Dermis microvascular lymphatic vessel endothelial cell (primary cell): ENCODE measurements around the gene LUZP4. TPM values are rescaled to one million over a fixed set of nuclear protein-coding genes. Genes with fewer than 3 reads are reported as not detected.
"Not testable (repeated sequence)": the region's sequence is repeated elsewhere in the genome, so short reads cannot be mapped to it uniquely, and the experiment has no call there.

Source experiments
- DNase-seq, 2 donors: peaks; one replicate each; pipeline versions ENCODE4 v3.0.0 to v3.0.0-alpha.2; 2010; ENCODE audit warnings: low read depth in 2 of 2
- total RNA-seq: library from RNA; depleted of rRNA; stranded (reverse); fragments of >200 nt; gene quantifications from 2 replicates; pipeline ENCODE4 v1.2.1, GENCODE V29; 2014

The LUZP4 gene
- not detected in 2 replicates for total RNA-seq

GRCh38 chrX:115289465-115289864 lies at the start of gene LUZP4:
TSS of gene LUZP4 (plus strand) at chrX:115289715. CDS start at chrX:115289760, 45 bp downstream.
- no peak for DNase-seq

DNA sequence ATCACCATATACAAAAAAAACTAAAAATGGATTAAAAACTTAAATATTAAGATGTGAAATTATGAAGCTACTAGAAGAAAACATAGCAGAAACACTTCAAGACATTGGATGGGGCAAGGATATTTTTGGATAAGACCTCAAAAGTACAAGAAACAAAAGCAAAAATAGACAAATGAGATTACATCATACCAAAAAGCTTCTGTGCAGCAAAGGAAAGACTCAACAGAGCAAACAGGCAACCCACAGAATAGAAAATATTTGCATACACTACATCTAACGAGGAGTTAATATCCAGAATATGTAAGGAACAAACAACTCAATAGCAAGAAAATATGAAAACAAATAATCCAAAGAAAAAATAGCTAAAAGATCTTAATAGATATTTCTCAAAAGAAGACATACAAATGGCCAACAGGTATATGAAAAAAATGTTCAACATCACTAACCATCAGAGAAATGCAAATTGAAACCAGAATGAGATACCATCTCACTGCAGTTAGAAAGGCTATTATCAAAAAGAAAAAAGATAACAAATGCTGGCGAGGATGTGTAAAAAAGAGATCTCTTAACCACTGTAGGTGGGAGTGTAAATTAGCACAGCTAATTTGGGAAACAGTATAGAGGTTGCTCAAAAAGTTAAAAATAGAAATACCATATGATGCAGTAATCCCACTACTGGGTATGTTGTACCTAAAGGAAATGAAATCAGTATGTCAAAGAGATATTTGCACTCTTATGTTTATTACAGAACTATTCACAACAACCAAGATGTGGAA lies 37.9 kb upstream of the LUZP4 start:
- DNase-seq: no peak

DNA sequence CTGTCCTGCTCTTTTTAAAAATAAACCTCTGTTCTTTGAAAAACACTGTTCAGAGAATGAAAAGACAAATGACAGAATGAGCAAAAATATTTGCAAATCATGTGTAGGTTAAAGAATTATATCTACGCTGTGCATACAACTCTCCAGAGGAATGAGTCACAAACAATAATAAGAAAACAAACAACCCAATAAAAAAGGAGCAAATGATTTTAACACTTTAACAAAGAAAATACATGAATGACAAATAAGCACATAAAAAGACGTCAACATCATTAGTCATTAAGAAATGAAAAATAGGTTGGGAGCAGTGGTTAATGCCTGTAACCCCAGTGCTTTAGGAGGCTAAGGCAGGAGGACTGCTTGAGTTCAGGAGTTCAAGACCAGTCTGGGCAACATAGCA lies 34.5 kb upstream of the LUZP4 start:
- DNase-seq: no peak

DNA sequence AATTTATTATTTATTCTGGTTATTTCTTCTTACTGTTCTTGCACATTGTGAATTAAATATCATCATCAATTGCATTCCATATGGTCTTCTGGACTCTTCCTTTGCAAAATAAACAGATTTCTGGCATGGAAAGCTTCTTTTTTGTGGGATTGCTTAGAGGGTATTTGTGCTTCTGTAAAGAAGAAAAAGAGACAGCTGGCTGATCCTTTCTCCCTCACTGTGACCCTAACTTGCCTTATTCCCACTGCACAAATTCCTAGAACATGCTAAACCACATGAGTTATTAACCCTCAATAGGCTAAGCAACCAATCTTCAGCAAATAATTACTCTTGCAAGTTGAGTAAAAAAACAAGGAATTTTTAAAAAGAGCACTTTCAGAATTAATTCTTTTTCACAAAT lies 31.8 kb upstream of the LUZP4 start:
- DNase-seq: no peak

- no peak for DNase-seq
These were observed 30.2 kb upstream of the LUZP4 start for GRCh38 chrX:115259238-115259875.

DNA sequence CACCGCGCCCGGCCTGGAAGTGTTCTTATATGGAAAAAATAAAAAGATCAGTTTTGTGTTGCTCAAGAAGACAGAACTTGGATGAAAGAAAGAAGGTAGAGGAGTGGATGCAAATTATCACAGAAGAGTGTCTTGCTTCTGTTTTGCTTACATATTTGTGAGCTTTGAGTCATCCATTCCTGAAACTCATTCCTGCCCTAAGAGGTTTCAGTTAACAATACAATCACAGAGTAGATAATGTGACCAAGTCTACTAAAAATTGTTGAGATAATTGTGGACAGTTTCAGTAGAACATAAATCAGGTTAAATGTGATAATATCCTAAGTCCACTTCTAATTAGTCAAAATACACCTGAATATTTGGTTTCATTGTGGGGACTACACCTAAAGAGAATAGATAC lies 29.2 kb upstream of the LUZP4 start:
- no peak for DNase-seq

DNA sequence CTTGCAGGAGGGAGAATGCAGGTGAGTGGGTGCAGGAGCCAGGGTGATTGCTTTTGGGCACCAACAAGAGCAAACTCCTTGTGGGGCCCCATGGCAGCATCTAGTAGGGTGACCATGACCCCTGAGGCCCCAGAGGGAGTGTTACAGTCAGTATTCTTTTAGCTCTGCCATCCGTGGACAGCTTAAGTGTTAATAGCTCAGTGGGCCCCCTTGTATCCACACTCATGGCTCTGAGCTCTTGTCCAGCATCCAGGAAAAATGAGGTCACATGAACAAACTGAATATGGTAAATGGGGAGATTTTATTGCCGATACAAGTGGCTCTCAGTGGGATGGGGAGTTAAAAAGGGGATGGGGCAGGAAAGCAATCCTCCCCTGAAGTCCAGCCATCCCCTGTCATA lies 28.4 kb upstream of the LUZP4 start:
- no peak for DNase-seq

DNA sequence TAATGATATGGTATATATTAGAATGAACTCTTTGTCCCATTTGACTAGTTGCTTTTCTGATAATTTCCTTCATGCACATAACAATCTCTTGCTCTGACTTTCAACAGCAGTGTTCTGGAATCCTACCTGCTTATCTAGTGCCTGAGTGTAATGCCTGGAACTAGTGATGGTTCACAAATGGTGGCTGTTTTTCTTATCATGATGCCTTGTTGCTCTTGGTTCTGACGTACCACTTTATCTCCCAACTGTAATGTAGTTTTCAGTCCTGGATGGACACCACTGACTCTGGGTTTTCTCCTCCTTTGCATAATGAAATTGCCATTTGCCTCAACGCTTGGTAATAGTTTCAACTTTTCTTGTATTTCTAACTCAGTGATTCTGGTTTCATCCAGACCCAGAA lies 25.5 kb upstream of the LUZP4 start:
- DNase-seq: no peak

DNA sequence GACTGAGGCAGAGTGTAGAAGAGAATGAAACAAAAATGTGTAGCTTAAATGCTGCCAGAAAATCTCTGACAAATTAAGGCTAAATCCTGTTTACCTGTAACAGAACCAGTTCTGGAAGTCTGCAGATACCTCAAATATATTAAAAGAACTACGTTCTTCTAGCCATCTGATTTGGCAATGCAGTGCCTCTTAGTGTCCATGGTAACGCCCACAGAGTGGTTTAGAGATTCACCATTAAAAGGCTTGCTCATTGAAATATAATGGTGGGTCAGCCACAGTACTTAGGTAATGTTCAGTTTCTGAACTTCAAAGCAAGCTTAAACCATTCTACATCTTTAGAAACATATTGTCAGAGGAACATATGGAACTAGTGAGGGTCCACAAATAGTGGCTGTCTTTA lies 23.2 kb upstream of the LUZP4 start:
- no peak for DNase-seq

DNA sequence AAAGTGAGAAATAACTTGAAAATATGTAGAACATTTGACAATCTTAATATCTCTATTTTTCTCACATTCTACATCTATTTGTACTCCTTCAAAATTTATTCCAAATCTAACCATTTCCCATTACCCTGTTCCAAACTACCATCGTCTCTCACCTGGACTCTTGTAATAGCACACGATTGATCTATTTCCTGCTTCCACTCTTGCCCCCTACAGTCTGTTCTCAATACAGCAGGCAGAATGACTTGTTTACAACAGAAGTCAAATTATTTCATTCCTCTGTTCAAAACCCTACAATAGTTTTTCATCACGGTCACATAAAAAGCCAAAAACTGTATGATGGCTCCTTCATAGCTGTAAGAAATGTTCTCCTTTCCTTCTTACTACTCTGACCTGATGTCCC lies 21.1 kb upstream of the LUZP4 start:
- peak; percentile 3 to 8 for DNase-seq

DNA sequence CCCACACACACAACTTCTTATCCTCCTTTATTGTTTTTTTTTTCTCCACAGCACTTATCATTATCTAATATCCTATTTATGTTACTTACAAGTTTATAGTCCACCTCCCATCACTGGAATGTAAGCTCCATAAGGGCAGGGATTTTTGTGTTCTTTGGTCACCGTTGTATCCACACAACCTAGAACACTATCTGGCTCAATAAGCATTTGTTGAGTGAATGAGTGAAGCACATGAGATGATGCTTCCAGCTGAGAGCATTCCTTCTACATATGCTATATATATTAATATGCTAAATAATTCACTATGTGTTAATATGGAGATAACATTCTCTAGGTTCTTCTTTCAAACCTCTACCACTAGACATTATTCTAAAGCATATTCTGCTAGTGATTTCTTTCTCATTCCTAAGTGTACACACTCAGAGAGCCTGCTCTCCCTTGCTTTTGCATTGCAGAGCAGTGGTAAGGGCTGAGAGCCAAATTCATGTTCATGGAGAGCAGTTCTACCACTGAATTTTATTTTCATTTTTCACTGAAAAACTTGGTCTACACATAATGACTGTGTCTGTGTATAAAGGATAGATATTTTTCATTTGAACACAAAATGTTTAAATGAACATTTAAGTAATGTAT lies 20.3 kb upstream of the LUZP4 start:
- no peak for DNase-seq

DNA sequence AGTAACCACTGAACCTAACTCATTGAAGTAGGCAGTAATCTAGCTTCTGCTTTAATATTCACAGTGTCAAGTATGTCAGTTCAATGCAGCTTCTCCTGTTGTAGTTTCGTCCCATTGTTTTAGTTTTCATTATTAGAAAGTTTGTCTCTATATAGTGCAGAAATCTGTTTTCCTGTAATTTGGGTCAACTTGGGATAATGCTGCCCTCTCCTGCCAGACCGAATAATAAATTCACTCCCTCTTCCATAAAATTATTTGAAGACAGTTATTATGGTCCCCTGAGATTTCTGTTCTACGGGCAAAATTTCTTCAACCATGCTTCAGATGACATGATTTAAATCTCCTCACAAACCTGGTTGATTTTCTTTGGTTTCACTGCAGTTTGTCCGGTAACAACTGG lies 4.6 kb upstream of the LUZP4 start:
- DNase-seq: peak; percentile 1 to 3

DNA sequence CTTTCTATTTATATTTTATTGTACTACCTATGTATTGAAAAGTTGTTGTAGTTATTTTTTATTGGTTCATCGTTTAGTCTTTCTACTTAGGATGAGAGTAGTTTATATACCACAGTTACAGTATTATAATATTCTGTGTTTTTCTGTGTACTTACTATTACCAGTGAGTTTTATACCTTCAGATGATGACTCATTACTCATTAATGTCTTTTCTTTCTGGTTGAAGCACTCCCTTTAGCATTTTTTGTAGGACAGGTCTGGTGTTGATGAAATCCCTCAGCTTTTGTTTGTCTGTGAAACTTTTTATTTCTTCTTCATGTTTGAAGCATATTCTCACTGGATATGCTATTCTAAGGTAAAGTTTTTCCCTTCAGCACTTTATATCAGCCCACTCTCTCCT lies 7.7 kb downstream of the LUZP4 start:
- no peak for DNase-seq

DNA sequence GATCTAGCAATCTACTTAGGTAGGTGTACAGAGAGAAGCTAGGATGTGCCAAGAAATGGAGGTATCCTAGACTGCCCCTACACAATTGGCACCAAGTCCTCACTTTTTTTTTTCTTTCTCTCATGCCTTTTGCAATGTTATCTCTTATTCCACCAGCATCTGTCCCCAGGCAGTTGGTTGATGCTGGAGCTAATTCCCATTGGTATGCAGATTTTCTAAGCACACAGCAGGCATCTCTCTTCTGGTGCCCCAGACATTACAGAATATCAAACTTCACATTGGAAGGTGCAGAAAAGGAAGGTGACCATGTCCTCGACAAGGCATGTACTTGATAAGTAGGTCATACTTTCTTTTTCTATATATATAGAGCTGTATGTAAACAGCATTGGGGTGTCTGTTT lies 21.6 kb downstream of the LUZP4 start:
- no peak for DNase-seq

GRCh38 chrX:115311601-115312001 lies 22.1 kb downstream of the LUZP4 start:
- peak in 1 of 2 donors; percentile 23 for DNase-seq

DNA sequence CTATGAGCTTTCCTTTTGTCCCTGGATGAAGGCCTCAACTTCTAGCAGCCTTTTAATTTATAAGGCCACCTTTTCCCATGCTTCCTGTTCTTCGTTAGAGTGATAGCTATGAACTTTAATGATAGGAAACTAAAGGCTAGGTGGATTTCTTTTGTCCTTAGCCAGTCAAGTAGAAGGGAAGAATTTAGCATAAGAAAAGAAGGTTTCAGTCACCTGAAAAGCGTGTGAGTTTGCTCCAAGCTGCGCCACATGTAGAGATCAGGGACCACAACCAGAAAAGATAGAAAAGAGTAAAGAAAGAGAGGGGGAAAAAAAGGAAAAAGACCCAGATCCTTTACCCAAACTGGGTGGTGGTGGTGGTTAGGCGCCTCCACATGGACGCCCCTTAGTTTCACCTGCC lies 28.6 kb downstream of the LUZP4 start:
- DNase-seq: no peak

GRCh38 chrX:115322375-115322774 lies 32.9 kb downstream of the LUZP4 start:
- DNase-seq: no peak

DNA sequence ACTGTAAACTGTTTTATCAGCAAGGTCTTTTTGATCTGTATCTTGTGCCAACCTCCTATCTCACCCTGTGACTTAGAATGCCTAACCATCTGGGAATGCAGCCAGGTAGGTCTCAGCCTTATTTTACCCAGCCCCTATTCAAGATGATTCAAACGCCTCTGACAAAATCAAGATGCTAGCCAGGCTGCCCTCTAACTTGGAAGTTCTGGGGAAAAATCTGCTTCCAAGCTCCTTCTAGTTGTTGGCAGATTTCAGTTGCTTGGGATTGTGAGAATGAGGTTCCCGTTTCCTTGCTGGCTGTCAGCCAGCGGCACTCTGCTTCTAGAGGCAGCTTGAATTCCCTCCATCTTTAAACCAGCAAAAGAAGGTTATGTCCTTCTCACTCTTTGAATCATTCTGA lies 34.7 kb downstream of the LUZP4 start:
- DNase-seq: peak in 1 of 2 donors; percentile 38

- DNase-seq: not testable (repeated sequence)
These were observed 39.8 kb downstream of the LUZP4 start for GRCh38 chrX:115329282-115329681.

GRCh38 chrX:115330498-115331168 lies 41.1 kb downstream of the LUZP4 start:
- peak; percentile 62 to 68 for DNase-seq

- no peak for DNase-seq
These were observed 43.3 kb downstream of the LUZP4 start for GRCh38 chrX:115332832-115333231.

GRCh38 chrX:115333446-115333845 lies 43.9 kb downstream of the LUZP4 start:
- DNase-seq: no peak
